ENCODE results near the gene PTPRT. TPM values are rescaled to one million over a fixed set of nuclear protein-coding genes. Genes with fewer than 3 reads are reported as not detected.

Gene PTPRT
- total RNA-seq, 2 experiments from 2014 or later: not detected

GRCh38 chr20:42502591-42502990, 687.1 kb downstream of the PTPRT start:
- CTCF ChIA-PET: interaction anchor here (0.6 kb wide), 1 partner anchor 335 kb away, joined by 3 read pairs; no protein-coding TSS in a partner anchor
- no peak overlapping the region for H3K4me3 Mint-ChIP-seq
- no peak for ATAC-seq

GRCh38 chr20:42496595-42496994, 693.1 kb downstream of the PTPRT start:
- H3K4me3 Mint-ChIP-seq: no peak overlapping the region
- no peak for DNase-seq
- H3K36me3 Mint-ChIP-seq (ENCODE audit: low read depth): no peaks in the 10 kb centered on the region
- no peaks in the 10 kb centered on the region for H3K27me3 Mint-ChIP-seq (ENCODE audit: low read depth)
- ChIA-PET POLR2A (no interaction called here), CTCF (no interaction called here)
- no peaks in the 10 kb centered on the region for H3K9me3 Mint-ChIP-seq (ENCODE audit: insufficient read depth)
- ATAC-seq: no peak
- H3K4me1 Mint-ChIP-seq (ENCODE audit: low read depth): no peaks in the 10 kb centered on the region
- H3K27ac Mint-ChIP-seq: no peak overlapping the region

More at GRCh38 chr20:42502591-42502990, 687.1 kb downstream of the PTPRT start:
- Mint-ChIP-seq H3K27me3 (ENCODE audit: low read depth) (no peaks in the 10 kb centered on the region), H3K9me3 (ENCODE audit: insufficient read depth) (no peaks in the 10 kb centered on the region), H3K27ac (no peak overlapping the region), H3K36me3 (ENCODE audit: low read depth) (no peaks in the 10 kb centered on the region), H3K4me1 (ENCODE audit: low read depth) (no peaks in the 10 kb centered on the region)
- POLR2A ChIA-PET: no interaction called here
- DNase-seq: no peak

GRCh38 chr20:42494290-42494689, 695.4 kb downstream of the PTPRT start:
- POLR2A ChIA-PET: no interaction called here
- DNase-seq (no peak), ATAC-seq (no peak)
- H3K4me1 Mint-ChIP-seq (ENCODE audit: low read depth): no peaks in the 10 kb centered on the region
- H3K27ac Mint-ChIP-seq: no peak overlapping the region
- no peaks in the 10 kb centered on the region for H3K27me3 Mint-ChIP-seq (ENCODE audit: low read depth)
- H3K36me3 Mint-ChIP-seq (ENCODE audit: low read depth): no peaks in the 10 kb centered on the region
- H3K4me3 Mint-ChIP-seq: no peak overlapping the region
- H3K9me3 Mint-ChIP-seq (ENCODE audit: insufficient read depth): no peaks in the 10 kb centered on the region
- CTCF ChIA-PET: interaction anchor here (0.8 kb wide), 1 partner anchor 14 kb away, joined by 3 read pairs; no protein-coding TSS in a partner anchor

GRCh38 chr20:42493001-42493400, 696.7 kb downstream of the PTPRT start:
- ChIA-PET CTCF (no interaction called here), POLR2A (no interaction called here)
- no peak overlapping the region for H3K4me3 Mint-ChIP-seq
- H3K27ac Mint-ChIP-seq: no peak overlapping the region
- no peaks in the 10 kb centered on the region for H3K9me3 Mint-ChIP-seq (ENCODE audit: insufficient read depth)
- DNase-seq (no peak), ATAC-seq (no peak)
- no peaks in the 10 kb centered on the region for H3K4me1 Mint-ChIP-seq (ENCODE audit: low read depth)
- no peaks in the 10 kb centered on the region for H3K36me3 Mint-ChIP-seq (ENCODE audit: low read depth)
- H3K27me3 Mint-ChIP-seq (ENCODE audit: low read depth): no peaks in the 10 kb centered on the region

- Mint-ChIP-seq H3K4me3 (no peak overlapping the region), H3K27me3 (ENCODE audit: low read depth) (no peaks in the 10 kb centered on the region), H3K9me3 (ENCODE audit: insufficient read depth) (no peaks in the 10 kb centered on the region), H3K4me1 (ENCODE audit: low read depth) (no peaks in the 10 kb centered on the region), H3K36me3 (ENCODE audit: low read depth) (no peaks in the 10 kb centered on the region), H3K27ac (no peak overlapping the region)
- DNase-seq (no peak), ATAC-seq (no peak)
- CTCF ChIA-PET: no interaction called here
- POLR2A ChIA-PET: no interaction called here
Observed at GRCh38 chr20:42492290-42492689, 697.4 kb downstream of the PTPRT start.

- ATAC-seq: no peak
- Mint-ChIP-seq H3K9me3 (ENCODE audit: insufficient read depth) (no peaks in the 10 kb centered on the region), H3K27ac (no peak overlapping the region), H3K4me1 (ENCODE audit: low read depth) (no peaks in the 10 kb centered on the region), H3K27me3 (ENCODE audit: low read depth) (no peaks in the 10 kb centered on the region), H3K4me3 (no peak overlapping the region), H3K36me3 (ENCODE audit: low read depth) (no peaks in the 10 kb centered on the region)
- ChIA-PET POLR2A (no interaction called here), CTCF (no interaction called here)
- no peak for DNase-seq
Observed at GRCh38 chr20:42485556-42485955, 704.1 kb downstream of the PTPRT start.

GRCh38 chr20:42484790-42485375, 704.8 kb downstream of the PTPRT start:
- Mint-ChIP-seq H3K4me3 (no peak overlapping the region), H3K9me3 (ENCODE audit: insufficient read depth) (no peaks in the 10 kb centered on the region), H3K27me3 (ENCODE audit: low read depth) (no peaks in the 10 kb centered on the region), H3K27ac (no peak overlapping the region), H3K4me1 (ENCODE audit: low read depth) (no peaks in the 10 kb centered on the region), H3K36me3 (ENCODE audit: low read depth) (no peaks in the 10 kb centered on the region)
- ChIA-PET CTCF (no interaction called here), POLR2A (no interaction called here)
- no peak for ATAC-seq
- no peak for DNase-seq

- H3K27ac Mint-ChIP-seq: no peak overlapping the region
- ChIA-PET POLR2A (no interaction called here), CTCF (no interaction called here)
- no peak overlapping the region for H3K4me3 Mint-ChIP-seq
- ATAC-seq: no peak
- no peaks in the 10 kb centered on the region for H3K36me3 Mint-ChIP-seq (ENCODE audit: low read depth)
- DNase-seq: no peak
- no peaks in the 10 kb centered on the region for H3K4me1 Mint-ChIP-seq (ENCODE audit: low read depth)
- H3K27me3 Mint-ChIP-seq (ENCODE audit: low read depth): no peaks in the 10 kb centered on the region
- no peaks in the 10 kb centered on the region for H3K9me3 Mint-ChIP-seq (ENCODE audit: insufficient read depth)
Observed at GRCh38 chr20:42484335-42484734, 705.4 kb downstream of the PTPRT start.

GRCh38 chr20:42483730-42484303, 705.9 kb downstream of the PTPRT start:
- CTCF ChIA-PET: no interaction called here
- POLR2A ChIA-PET: no interaction called here
- Mint-ChIP-seq H3K27me3 (ENCODE audit: low read depth) (no peaks in the 10 kb centered on the region), H3K9me3 (ENCODE audit: insufficient read depth) (no peaks in the 10 kb centered on the region), H3K27ac (no peak overlapping the region), H3K36me3 (ENCODE audit: low read depth) (no peaks in the 10 kb centered on the region), H3K4me3 (no peak overlapping the region), H3K4me1 (ENCODE audit: low read depth) (no peaks in the 10 kb centered on the region)
- no peak for DNase-seq
- no peak for ATAC-seq

GRCh38 chr20:42482808-42483207, 706.9 kb downstream of the PTPRT start:
- Mint-ChIP-seq H3K36me3 (ENCODE audit: low read depth) (no peaks in the 10 kb centered on the region), H3K27me3 (ENCODE audit: low read depth) (no peaks in the 10 kb centered on the region), H3K4me1 (ENCODE audit: low read depth) (no peaks in the 10 kb centered on the region), H3K4me3 (no peak overlapping the region), H3K27ac (no peak overlapping the region), H3K9me3 (ENCODE audit: insufficient read depth) (no peaks in the 10 kb centered on the region)
- DNase-seq (no peak), ATAC-seq (no peak)
- ChIA-PET CTCF (no interaction called here), POLR2A (no interaction called here)

- H3K36me3 Mint-ChIP-seq (ENCODE audit: low read depth): no peaks in the 10 kb centered on the region
- ChIA-PET CTCF (no interaction called here), POLR2A (no interaction called here)
- DNase-seq (no peak), ATAC-seq (no peak)
- H3K4me1 Mint-ChIP-seq (ENCODE audit: low read depth): no peaks in the 10 kb centered on the region
- no peaks in the 10 kb centered on the region for H3K27me3 Mint-ChIP-seq (ENCODE audit: low read depth)
- peaks cover 4% of the 10 kb centered on the region for H3K9me3 Mint-ChIP-seq (ENCODE audit: insufficient read depth)
- H3K4me3 Mint-ChIP-seq: no peak overlapping the region
- H3K27ac Mint-ChIP-seq: no peak overlapping the region
Observed at GRCh38 chr20:42475773-42476172, 713.9 kb downstream of the PTPRT start.

GRCh38 chr20:42474646-42475045, 715.1 kb downstream of the PTPRT start:
- POLR2A ChIA-PET: no interaction called here
- Mint-ChIP-seq H3K9me3 (ENCODE audit: insufficient read depth) (peaks cover 4% of the 10 kb centered on the region), H3K27me3 (ENCODE audit: low read depth) (no peaks in the 10 kb centered on the region), H3K4me3 (no peak overlapping the region), H3K27ac (no peak overlapping the region), H3K36me3 (ENCODE audit: low read depth) (no peaks in the 10 kb centered on the region), H3K4me1 (ENCODE audit: low read depth) (no peaks in the 10 kb centered on the region)
- DNase-seq: no peak
- CTCF ChIA-PET: no interaction called here
- ATAC-seq: no peak

- no peak for DNase-seq
- CTCF ChIA-PET: no interaction called here
- Mint-ChIP-seq H3K4me3 (no peak overlapping the region), H3K9me3 (ENCODE audit: insufficient read depth) (peaks cover 4% of the 10 kb centered on the region), H3K36me3 (ENCODE audit: low read depth) (no peaks in the 10 kb centered on the region), H3K4me1 (ENCODE audit: low read depth) (no peaks in the 10 kb centered on the region), H3K27ac (no peak overlapping the region), H3K27me3 (ENCODE audit: low read depth) (no peaks in the 10 kb centered on the region)
- POLR2A ChIA-PET: no interaction called here
- no peak for ATAC-seq
Observed at GRCh38 chr20:42472198-42472597, 717.5 kb downstream of the PTPRT start.

Measured in activated CD8-positive, alpha-beta T cell treated with anti-CD3 and anti-CD28 coated beads, Interleukin-2, amount 10 ng/mL, durations not matched to agents 7 days and 5 days (primary cell).